PFSK-1 (cell line): ENCODE results near the gene ABCC10.

Experiments used
- POLR2AphosphoS5 ChIP-seq: IDR thresholded peaks from 2 replicates; pipeline ENCODE4 v1.6.1; 2012; ENCODE audit warnings: low read depth, mild to moderate bottlenecking, control low read depth, low read length, moderate library complexity
- SIN3A ChIP-seq: IDR thresholded peaks from 2 replicates; pipeline ENCODE4 v1.6.1; 2012; ENCODE audit warnings: mild to moderate bottlenecking, low read length, moderate library complexity, borderline replicate concordance; ENCODE audit not compliant: insufficient read depth
- TAF1 ChIP-seq: IDR thresholded peaks from 2 replicates; pipeline ENCODE4 v1.6.1; 2012; ENCODE audit warnings: low read length, control low read depth, borderline replicate concordance; ENCODE audit not compliant: insufficient read depth
- TF ChIP-seq, protein P1 (sequence below), 2 experiments: IDR thresholded peaks; 2 replicates each; pipeline versions ENCODE4 v1.6.1 to v1.8.0; 2011 to 2012; ENCODE audit warnings: low read depth in 2 of 2, low read length in 2 of 2, control low read depth in 1 of 2, inconsistent platforms in 1 of 2, mild to moderate bottlenecking in 1 of 2, moderate library complexity in 1 of 2; ENCODE audit not compliant: insufficient read depth in 1 of 2

DNA sequence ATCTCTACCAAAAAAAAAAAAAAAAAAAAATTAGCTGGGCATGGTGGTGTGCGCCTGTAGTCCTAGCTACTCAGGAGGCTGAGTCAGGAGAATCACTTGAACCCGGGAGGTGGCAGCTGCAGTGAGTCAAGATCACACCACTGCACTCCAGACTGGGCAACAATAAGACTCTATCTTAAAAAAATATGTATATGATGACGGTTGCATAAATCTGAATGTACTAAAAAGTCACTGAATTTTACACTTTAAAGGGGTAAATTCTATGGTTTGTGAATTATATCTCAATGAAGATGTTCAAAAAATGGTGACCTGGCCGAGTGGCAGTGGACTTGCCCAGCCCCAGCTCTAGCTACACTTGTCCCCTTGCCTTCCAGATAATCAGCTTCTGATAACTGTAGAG, 10.4 kb upstream of the ABCC10 start:
- TF ChIP-seq, protein P1, sequence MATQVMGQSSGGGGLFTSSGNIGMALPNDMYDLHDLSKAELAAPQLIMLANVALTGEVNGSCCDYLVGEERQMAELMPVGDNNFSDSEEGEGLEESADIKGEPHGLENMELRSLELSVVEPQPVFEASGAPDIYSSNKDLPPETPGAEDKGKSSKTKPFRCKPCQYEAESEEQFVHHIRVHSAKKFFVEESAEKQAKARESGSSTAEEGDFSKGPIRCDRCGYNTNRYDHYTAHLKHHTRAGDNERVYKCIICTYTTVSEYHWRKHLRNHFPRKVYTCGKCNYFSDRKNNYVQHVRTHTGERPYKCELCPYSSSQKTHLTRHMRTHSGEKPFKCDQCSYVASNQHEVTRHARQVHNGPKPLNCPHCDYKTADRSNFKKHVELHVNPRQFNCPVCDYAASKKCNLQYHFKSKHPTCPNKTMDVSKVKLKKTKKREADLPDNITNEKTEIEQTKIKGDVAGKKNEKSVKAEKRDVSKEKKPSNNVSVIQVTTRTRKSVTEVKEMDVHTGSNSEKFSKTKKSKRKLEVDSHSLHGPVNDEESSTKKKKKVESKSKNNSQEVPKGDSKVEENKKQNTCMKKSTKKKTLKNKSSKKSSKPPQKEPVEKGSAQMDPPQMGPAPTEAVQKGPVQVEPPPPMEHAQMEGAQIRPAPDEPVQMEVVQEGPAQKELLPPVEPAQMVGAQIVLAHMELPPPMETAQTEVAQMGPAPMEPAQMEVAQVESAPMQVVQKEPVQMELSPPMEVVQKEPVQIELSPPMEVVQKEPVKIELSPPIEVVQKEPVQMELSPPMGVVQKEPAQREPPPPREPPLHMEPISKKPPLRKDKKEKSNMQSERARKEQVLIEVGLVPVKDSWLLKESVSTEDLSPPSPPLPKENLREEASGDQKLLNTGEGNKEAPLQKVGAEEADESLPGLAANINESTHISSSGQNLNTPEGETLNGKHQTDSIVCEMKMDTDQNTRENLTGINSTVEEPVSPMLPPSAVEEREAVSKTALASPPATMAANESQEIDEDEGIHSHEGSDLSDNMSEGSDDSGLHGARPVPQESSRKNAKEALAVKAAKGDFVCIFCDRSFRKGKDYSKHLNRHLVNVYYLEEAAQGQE (IDR thresholded peaks at IDR 0.05; ENCODE audit: insufficient read depth in 1 of 2, low read depth in 2 of 2, low read length in 2 of 2): no peak
- TF ChIP-seq POLR2AphosphoS5: no peak
- no peak for TF ChIP-seq TAF1
- no peak for TF ChIP-seq SIN3A
